ENCODE measurements around the gene TP53AIP1. TPM values are rescaled to one million over a fixed set of nuclear protein-coding genes. Genes with fewer than 3 reads are reported as not detected.

Gene TP53AIP1
- total RNA-seq, 1 donor from 2014 or later = not detected

DNA sequence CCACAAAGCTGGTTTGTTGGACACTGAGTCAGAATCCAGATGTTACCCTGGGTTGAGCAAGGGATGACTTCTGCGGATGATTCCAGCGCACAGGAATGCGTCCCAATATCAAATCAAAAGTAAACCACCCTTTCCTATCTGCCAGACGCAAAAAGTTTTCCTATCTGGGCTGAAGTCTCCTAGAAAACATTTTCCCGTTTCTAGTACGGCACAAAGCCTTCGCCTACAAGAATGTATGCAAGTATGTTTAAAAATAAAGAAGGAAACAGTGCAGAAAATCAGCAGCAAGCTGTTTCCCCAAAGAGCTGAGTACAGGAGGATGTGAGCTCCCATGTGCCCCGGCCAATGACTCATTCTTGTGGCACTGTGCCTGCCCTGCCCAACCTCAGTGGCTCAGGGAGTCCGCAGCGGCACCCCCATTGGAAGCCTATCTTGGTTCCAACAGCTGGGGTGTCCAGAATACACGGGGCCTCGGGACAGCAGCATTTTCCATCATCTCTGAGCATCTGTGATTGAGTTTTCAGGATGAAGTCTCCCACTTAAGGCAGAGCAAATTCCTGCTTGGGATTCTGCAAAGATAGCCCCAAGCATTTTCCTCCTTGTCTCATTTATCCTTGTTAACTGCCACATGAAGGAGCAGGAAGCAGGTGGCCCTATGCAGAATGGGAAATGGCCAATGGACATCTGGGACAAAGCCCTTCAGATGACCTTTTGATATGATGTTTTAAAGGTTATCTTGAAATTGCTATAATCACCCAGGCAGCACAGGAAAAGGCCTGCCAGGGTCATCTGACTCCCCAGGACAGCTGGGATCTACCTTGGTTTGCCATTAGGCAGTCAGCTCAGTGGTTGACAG, 34.1 kb downstream of the TP53AIP1 start:
- Histone ChIP-seq H3K36me3 (ENCODE audit: control insufficient read depth, insufficient read depth, low read length) (no peaks in the 10 kb centered on the region), H3K27me3 (ENCODE audit: control insufficient read depth, insufficient read depth, low read length) (no peaks in the 10 kb centered on the region), H3K4me3 (ENCODE audit: low read depth, low read length) (no peak overlapping the region)
- no peak for DNase-seq (ENCODE audit: low read depth)
- TF ChIP-seq CTCF (IDR thresholded peaks at IDR 0.05; ENCODE audit: insufficient read depth, low read length, poor library complexity, severe bottlenecking) = no peak

GRCh38 chr11:128907585-128907984, 35.1 kb downstream of the TP53AIP1 start:
- H3K27me3 ChIP-seq (ENCODE audit: control insufficient read depth, insufficient read depth, low read length) = no peaks in the 10 kb centered on the region
- H3K36me3 ChIP-seq (ENCODE audit: control insufficient read depth, insufficient read depth, low read length) = no peaks in the 10 kb centered on the region
- no peak overlapping the region for H3K4me3 ChIP-seq (ENCODE audit: low read depth, low read length)
- DNase-seq (ENCODE audit: low read depth) = no peak
- no peak for TF ChIP-seq CTCF (IDR thresholded peaks at IDR 0.05; ENCODE audit: insufficient read depth, low read length, poor library complexity, severe bottlenecking)

DNA sequence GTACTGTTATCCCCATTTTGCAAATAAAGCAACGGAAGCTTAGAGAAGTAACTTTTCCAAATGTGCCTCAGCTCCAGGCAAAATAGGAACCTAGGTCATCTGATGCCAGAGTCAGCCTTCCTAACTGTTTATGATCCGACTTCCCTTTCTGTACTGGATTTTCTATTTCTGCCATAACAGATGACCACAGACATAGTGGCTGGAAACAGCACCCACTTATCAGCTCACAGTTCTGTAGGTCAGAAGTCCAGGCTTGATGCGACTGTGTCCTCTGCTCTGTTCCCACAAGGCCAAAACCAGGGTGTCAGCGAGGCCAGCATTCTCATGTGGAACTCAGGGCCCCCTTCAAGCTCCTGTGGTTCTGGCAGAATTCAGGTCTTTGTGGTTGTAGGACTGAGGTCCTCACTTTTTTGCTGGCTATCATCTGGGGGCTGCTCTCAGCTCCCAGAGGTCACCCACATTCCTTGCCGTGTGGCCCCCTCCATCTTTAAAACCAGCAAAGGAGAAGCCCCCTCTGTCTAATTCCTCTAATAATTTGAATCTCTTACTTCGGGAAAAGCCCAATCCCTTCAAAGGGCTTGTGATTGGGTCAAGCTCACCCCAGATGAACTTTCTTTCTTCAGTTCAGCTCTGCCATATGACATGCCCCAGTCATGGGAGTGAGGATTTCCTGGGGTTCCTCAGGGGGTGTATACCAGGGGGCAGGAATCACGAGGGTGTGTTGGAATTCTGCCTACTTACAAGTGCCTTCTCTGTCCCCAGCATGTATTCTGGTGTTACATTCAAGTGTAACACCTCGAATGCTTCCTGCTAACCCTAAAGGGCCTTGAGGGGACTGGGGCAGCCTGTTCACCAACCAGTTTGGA, 36.3 kb downstream of the TP53AIP1 start:
- Histone ChIP-seq H3K27me3 (ENCODE audit: control insufficient read depth, insufficient read depth, low read length) (no peaks in the 10 kb centered on the region), H3K36me3 (ENCODE audit: control insufficient read depth, insufficient read depth, low read length) (no peaks in the 10 kb centered on the region), H3K4me3 (ENCODE audit: low read depth, low read length) (no peak overlapping the region)

DNA sequence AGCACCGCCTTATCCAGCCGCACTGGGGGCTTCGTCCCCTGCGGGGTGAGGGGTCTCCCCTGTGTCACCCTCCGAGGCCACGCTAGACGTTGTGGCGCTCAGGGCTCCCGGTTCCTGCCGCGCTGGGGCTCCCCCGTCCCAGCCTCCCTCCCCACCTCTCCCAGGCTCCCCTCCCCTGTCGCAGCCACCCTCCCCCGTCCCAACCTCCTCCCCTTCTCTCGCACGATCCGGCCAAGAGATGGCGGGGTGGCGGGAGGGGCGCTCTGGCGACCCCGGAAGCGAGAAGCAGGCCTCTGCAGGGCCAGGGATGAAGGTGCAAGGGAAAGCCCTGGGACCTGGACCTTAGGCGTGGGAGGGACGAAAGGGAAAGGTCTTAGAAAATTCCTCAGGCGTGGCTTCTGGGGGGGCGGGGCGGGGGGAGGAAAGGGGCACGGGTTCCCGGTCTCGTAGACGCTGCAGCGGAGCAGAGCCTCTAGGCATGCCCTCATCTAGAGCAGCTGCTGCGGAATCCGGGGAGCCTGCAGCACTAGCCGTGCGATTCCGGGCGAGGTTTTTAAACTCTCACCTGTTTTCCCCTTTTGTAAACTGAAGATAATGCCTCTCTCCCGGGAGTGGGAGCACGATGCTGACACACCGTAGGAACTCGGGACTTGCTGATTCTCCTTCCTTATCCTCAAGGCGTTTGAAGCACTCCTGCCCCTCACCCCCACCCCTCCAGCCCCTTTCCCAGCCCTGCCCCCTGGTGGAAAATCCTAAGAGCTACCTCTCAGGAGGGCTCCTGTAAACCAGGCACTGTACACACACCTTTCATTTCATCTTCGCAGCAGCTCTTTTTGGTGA, 37.1 kb downstream of the TP53AIP1 start:
- no peaks in the 10 kb centered on the region for H3K36me3 ChIP-seq (ENCODE audit: control insufficient read depth, insufficient read depth, low read length)
- TF ChIP-seq CTCF (IDR thresholded peaks at IDR 0.05; ENCODE audit: insufficient read depth, low read length, poor library complexity, severe bottlenecking) = peak; percentile 72
- no peaks in the 10 kb centered on the region for H3K27me3 ChIP-seq (ENCODE audit: control insufficient read depth, insufficient read depth, low read length)
- peak overlapping the region; percentile 48 for H3K4me3 ChIP-seq (ENCODE audit: low read depth, low read length)
- no peak for DNase-seq (ENCODE audit: low read depth)

More for the DNA sequence above, 36.3 kb downstream of the TP53AIP1 start:
- TF ChIP-seq CTCF (IDR thresholded peaks at IDR 0.05; ENCODE audit: insufficient read depth, low read length, poor library complexity, severe bottlenecking) = no peak
- DNase-seq (ENCODE audit: low read depth) = no peak

- DNase-seq (ENCODE audit: low read depth) = no peak
- Histone ChIP-seq H3K27me3 (ENCODE audit: control insufficient read depth, insufficient read depth, low read length) (no peaks in the 10 kb centered on the region), H3K4me3 (ENCODE audit: low read depth, low read length) (peak overlapping the region; percentile 48), H3K36me3 (ENCODE audit: control insufficient read depth, insufficient read depth, low read length) (no peaks in the 10 kb centered on the region)
- TF ChIP-seq CTCF (IDR thresholded peaks at IDR 0.05; ENCODE audit: insufficient read depth, low read length, poor library complexity, severe bottlenecking) = no peak
Measured at GRCh38 chr11:128904656-128905344, 37.9 kb downstream of the TP53AIP1 start.

All from kidney epithelial cell (primary cell).